HepG2 (cell line): ENCODE data around the gene ARHGDIA. TPM values are rescaled to one million over a fixed set of nuclear protein-coding genes. Genes with fewer than 3 reads are reported as not detected.

Experiments
- DNMT1 ChIP-seq: sonication (generic); formaldehyde crosslinking; IDR thresholded peaks from 2 replicates; pipeline ENCODE4 v1.5.1; 2020; ENCODE audit warnings: mild to moderate bottlenecking, missing genetic modification reagents
- HNRNPL ChIP-seq: fragments of 200-400 bp; formaldehyde crosslinking; IDR thresholded peaks from 2 replicates; pipeline ENCODE4 v1.6.1; 2017; ENCODE audit warnings: mild to moderate bottlenecking, low read depth, low read length
- HOXA5 ChIP-seq: sonication (generic); formaldehyde crosslinking; IDR thresholded peaks from 2 replicates; pipeline ENCODE4 v1.4.0; 2020; ENCODE audit warnings: missing genetic modification reagents
- HOXD1 ChIP-seq: sonication (generic); formaldehyde crosslinking; IDR thresholded peaks from 2 replicates; pipeline ENCODE4 v1.5.0; 2020; ENCODE audit warnings: missing genetic modification reagents
- IRX3 ChIP-seq: sonication (generic); formaldehyde crosslinking; IDR thresholded peaks from 2 replicates; pipeline ENCODE4 v1.8.1; 2023; ENCODE audit warnings: mild to moderate bottlenecking, low read depth, missing genetic modification reagents, borderline replicate concordance
- KLF12 ChIP-seq: sonication (generic); formaldehyde crosslinking; IDR thresholded peaks from 2 replicates; pipeline ENCODE4 v1.4.0; 2020; ENCODE audit warnings: missing genetic modification reagents, borderline replicate concordance
- LBX2 ChIP-seq: sonication (generic); formaldehyde crosslinking; IDR thresholded peaks from 2 replicates; pipeline ENCODE4 v1.5.0; 2020; ENCODE audit warnings: missing genetic modification reagents, mild to moderate bottlenecking, borderline replicate concordance
- NCOA1 ChIP-seq: sonication (generic); formaldehyde crosslinking; IDR thresholded peaks from 2 replicates; pipeline ENCODE4 v1.9.0; 2021; ENCODE audit warnings: missing genetic modification reagents
- NFAT5 ChIP-seq: sonication (generic); formaldehyde crosslinking; IDR thresholded peaks from 2 replicates; pipeline ENCODE4 v1.4.0; 2020; ENCODE audit warnings: missing genetic modification reagents
- NFE2L1 ChIP-seq: sonication (generic); formaldehyde crosslinking; IDR thresholded peaks from 2 replicates; pipeline ENCODE4 v1.4.0; 2020; ENCODE audit warnings: missing genetic modification reagents, mild to moderate bottlenecking, borderline replicate concordance
- RORA ChIP-seq: sonication (generic); formaldehyde crosslinking; IDR thresholded peaks from 2 replicates; pipeline ENCODE4 v1.5.0; 2020; ENCODE audit warnings: mild to moderate bottlenecking, missing genetic modification reagents, moderate library complexity
- SALL1 ChIP-seq: sonication (generic); formaldehyde crosslinking; IDR thresholded peaks from 2 replicates; pipeline ENCODE4 v1.8.0; 2022; ENCODE audit warnings: mild to moderate bottlenecking, missing genetic modification reagents
- SAP130 ChIP-seq: IDR thresholded peaks from 2 replicates; pipeline ENCODE4 v1.6.1; 2016; ENCODE audit warnings: low read depth
- TBP ChIP-seq: sonication (generic); formaldehyde crosslinking; IDR thresholded peaks from 2 replicates; pipeline ENCODE4 v1.5.0; 2020; ENCODE audit warnings: missing genetic modification reagents
- TCF7 ChIP-seq: sonication (generic); IDR thresholded peaks from 2 replicates; pipeline ENCODE4 v1.6.1; 2016; ENCODE audit warnings: antibody characterized with exemption, low read depth
- TFDP2 ChIP-seq: sonication (generic); formaldehyde crosslinking; IDR thresholded peaks from 2 replicates; pipeline ENCODE4 v1.4.0; 2020; ENCODE audit warnings: missing genetic modification reagents
- ZBTB21 ChIP-seq: sonication (generic); formaldehyde crosslinking; IDR thresholded peaks from 2 replicates; pipeline ENCODE4 v1.4.0; 2020; ENCODE audit warnings: missing genetic modification reagents
- ZNF616 ChIP-seq: sonication (generic); formaldehyde crosslinking; IDR thresholded peaks from 2 replicates; pipeline ENCODE4 v1.5.0; 2020; ENCODE audit warnings: low read depth, mild to moderate bottlenecking, missing genetic modification reagents
- ZNF883 ChIP-seq: sonication (generic); formaldehyde crosslinking; IDR thresholded peaks from 2 replicates; pipeline ENCODE4 v1.5.1; 2020; ENCODE audit warnings: mild to moderate bottlenecking, missing genetic modification reagents; ENCODE audit errors: not compliant biosample characterization
- polyA plus RNA-seq, 8 experiments: library from polyadenylated mRNA; depleted of rRNA in 3 of 8; stranded (reverse) in 7 of 8; unstranded in 1 of 8; fragments of >200 nt; fragmentation: Illumina TruSeq in 4 of 8; extraction: Trizol in 4 of 8; gene quantifications; 2 replicates each; pipeline versions ENCODE4 v1.2.1 to v1.2.3, GENCODE V29; 2011 to 2016; ENCODE audit warnings: low read depth in 4 of 8, missing spikeins in 1 of 8, mixed read lengths in 1 of 8; ENCODE audit not compliant: insufficient read depth in 1 of 8
- total RNA-seq, 5 experiments: library from RNA; depleted of rRNA; stranded (reverse); fragments of >200 nt; fragmentation: Illumina TruSeq; extraction: Trizol; gene quantifications; 2 replicates each; pipeline ENCODE4 v1.2.3, GENCODE V29; 2016; ENCODE audit warnings: low read depth in 1 of 5
- TF ChIP-seq, protein P1 (sequence below): IDR thresholded peaks from 2 replicates; pipeline ENCODE4 v1.6.1; 2016; ENCODE audit warnings: missing compliant biosample characterization, missing genetic modification reagents, borderline replicate concordance

ARHGDIA gene
- total and polyA plus RNA-seq, 2 of the 13 experiments (the other 11 are each of a cell fraction or from before 2014, with no cell fraction given) = 40.0 to 64.0 TPM

GRCh38 chr17:81832608-81833159 lies 38.5 kb downstream of the ARHGDIA start (continued):
- TF ChIP-seq NFAT5 (CRISPR knock-in tag) (peak; percentile 79; the same call in 1 of the 2 replicates), DNMT1 (no peak), NCOA1 (CRISPR knock-in tag) (0 out of 2 replicates have a peak, but pooled peaks have one; percentile 31), HNRNPL (0 out of 2 replicates have a peak, but pooled peaks have one; percentile 46), HOXA5 (peak; percentile 15; the same call in 1 of the 2 replicates), RORA (no peak), KLF12 (CRISPR knock-in tag) (peak; percentile 94), ZNF883 (CRISPR knock-in tag) (peak; percentile 6), HOXD1 (CRISPR knock-in tag) (0 out of 2 replicates have a peak, but pooled peaks have one; percentile 49), TCF7 (no peak), TBP (CRISPR knock-in tag) (0 out of 2 replicates have a peak, but pooled peaks have one; percentile 26), ZNF616 (CRISPR knock-in tag) (peak; percentile 14; the same call in 1 of the 2 replicates), NFE2L1 (0 out of 2 replicates have a peak, but pooled peaks have one; percentile 72), ZBTB21 (CRISPR knock-in tag) (0 out of 2 replicates have a peak, but pooled peaks have one; percentile 4), TFDP2 (CRISPR knock-in tag) (peak; percentile 28; the same call in 1 of the 2 replicates), IRX3 (0 out of 2 replicates have a peak, but pooled peaks have one; percentile 24), LBX2 (CRISPR knock-in tag) (no peak), SALL1 (CRISPR knock-in tag) (peak; percentile 34; the same call in 1 of the 2 replicates), SAP130 (CRISPR knock-in tag) (peak; percentile 70)
- TF ChIP-seq, protein P1, sequence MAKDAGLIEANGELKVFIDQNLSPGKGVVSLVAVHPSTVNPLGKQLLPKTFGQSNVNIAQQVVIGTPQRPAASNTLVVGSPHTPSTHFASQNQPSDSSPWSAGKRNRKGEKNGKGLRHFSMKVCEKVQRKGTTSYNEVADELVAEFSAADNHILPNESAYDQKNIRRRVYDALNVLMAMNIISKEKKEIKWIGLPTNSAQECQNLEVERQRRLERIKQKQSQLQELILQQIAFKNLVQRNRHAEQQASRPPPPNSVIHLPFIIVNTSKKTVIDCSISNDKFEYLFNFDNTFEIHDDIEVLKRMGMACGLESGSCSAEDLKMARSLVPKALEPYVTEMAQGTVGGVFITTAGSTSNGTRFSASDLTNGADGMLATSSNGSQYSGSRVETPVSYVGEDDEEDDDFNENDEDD (CRISPR knock-in tag) = no peak
